HFFc6 (cell line): ENCODE measurements around the gene DCLK2. TPM values are rescaled to one million over a fixed set of nuclear protein-coding genes. Genes with fewer than 3 reads are reported as not detected.

Experiments
- DNase-seq: peaks from one replicate; pipeline ENCODE4 v3.0.0-alpha.2; 2018
- H3K27ac Mint-ChIP-seq: 2 replicates; pipeline ENCODE4 v1.8.0; 2020; ENCODE audit warnings: mild to moderate bottlenecking, mixed read lengths
- H3K27me3 Mint-ChIP-seq: 2 replicates; pipeline ENCODE4 v1.8.0; 2021; ENCODE audit warnings: mild to moderate bottlenecking, moderate library complexity, mixed read lengths; ENCODE audit not compliant: insufficient read depth
- H3K36me3 Mint-ChIP-seq: 2 replicates; pipeline ENCODE4 v1.8.0; 2021; ENCODE audit warnings: low read depth, mixed read lengths
- H3K4me1 Mint-ChIP-seq: 2 replicates; pipeline ENCODE4 v1.8.0; 2020; ENCODE audit warnings: low read depth, mixed read lengths
- H3K4me3 Mint-ChIP-seq: 2 replicates; pipeline ENCODE4 v1.8.0; 2020; ENCODE audit warnings: mild to moderate bottlenecking, moderate library complexity, mixed read lengths
- H3K9me3 Mint-ChIP-seq: 2 replicates; pipeline ENCODE4 v1.8.0; 2020; ENCODE audit warnings: mild to moderate bottlenecking, mixed read lengths
- total RNA-seq, 6 experiments: library from RNA; stranded (reverse); fragmentation: NEBNext Ultra II Directional; extraction: Animal tissue kit (Norgen Biotek cat#: 25700); gene quantifications; 2 replicates in 1 of 6; 3 replicates in 5 of 6; pipeline ENCODE4 v1.2.3, GENCODE V29; 2021
- TF ChIP-seq, protein P1 (sequence below): fragments of 200-600 bp; sonication (generic); IDR thresholded peaks from 2 replicates; pipeline ENCODE4 v1.5.0; 2021; ENCODE audit warnings: antibody characterized with exemption, mild to moderate bottlenecking

DCLK2 gene
- total RNA-seq, 6 experiments from 2014 or later = 36.7 to 53.7 (median 38.4) TPM

DNA sequence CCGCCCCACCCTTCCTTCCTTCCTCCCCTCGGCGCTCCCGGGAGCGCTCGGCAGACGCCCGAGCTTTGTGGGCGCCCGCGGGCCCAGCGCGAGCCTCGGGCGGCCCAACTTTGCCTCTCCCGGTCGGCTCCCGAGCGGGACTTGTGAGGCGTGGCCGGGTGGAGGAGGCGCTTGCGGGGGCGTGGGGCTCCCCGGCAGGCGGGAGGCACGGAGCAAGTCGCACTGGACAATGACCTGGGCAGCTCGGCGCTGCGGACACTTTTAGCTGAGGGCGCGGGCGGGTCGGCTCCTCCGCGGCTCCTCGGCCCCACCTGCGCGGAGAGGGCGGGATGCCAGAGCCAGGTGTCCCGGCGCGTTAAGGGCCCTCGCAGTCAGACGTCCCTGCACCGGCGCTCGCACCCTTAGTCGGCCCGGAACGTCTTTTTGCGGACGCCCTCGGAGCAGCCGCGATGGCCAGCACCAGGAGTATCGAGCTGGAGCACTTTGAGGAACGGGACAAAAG, 385 bp downstream of the DCLK2 start:
- Mint-ChIP-seq H3K4me3 (peak overlapping the region; percentile 89), H3K27me3 (no peaks in the 10 kb centered on the region), H3K4me1 (peaks cover 52% of the 10 kb centered on the region), H3K27ac (0 out of 2 replicates have a peak overlapping the region, but pooled peaks have one; percentile 16), H3K36me3 (peaks cover 50% of the 10 kb centered on the region), H3K9me3 (peaks cover 16% of the 10 kb centered on the region)
- DNase-seq = peak; percentile 56
- TF ChIP-seq, protein P1, sequence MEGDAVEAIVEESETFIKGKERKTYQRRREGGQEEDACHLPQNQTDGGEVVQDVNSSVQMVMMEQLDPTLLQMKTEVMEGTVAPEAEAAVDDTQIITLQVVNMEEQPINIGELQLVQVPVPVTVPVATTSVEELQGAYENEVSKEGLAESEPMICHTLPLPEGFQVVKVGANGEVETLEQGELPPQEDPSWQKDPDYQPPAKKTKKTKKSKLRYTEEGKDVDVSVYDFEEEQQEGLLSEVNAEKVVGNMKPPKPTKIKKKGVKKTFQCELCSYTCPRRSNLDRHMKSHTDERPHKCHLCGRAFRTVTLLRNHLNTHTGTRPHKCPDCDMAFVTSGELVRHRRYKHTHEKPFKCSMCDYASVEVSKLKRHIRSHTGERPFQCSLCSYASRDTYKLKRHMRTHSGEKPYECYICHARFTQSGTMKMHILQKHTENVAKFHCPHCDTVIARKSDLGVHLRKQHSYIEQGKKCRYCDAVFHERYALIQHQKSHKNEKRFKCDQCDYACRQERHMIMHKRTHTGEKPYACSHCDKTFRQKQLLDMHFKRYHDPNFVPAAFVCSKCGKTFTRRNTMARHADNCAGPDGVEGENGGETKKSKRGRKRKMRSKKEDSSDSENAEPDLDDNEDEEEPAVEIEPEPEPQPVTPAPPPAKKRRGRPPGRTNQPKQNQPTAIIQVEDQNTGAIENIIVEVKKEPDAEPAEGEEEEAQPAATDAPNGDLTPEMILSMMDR = no peak

DNA sequence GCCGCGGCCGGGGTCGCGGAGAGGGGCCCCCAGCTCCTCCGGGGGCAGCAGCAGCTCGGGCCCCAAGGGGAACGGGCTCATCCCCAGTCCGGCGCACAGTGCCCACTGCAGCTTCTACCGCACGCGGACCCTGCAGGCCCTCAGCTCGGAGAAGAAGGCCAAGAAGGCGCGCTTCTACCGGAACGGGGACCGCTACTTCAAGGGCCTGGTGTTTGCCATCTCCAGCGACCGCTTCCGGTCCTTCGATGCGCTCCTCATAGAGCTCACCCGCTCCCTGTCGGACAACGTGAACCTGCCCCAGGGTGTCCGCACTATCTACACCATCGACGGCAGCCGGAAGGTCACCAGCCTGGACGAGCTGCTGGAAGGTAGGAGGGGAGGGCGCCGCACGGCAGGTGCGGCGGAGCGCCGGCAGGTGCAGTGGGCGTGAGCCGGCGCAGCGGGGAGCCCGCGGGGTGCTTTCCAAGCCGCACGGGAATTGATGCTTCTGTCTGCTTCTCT, 886 bp downstream of the DCLK2 start:
- Mint-ChIP-seq H3K36me3 (peaks cover 55% of the 10 kb centered on the region), H3K27ac (peak overlapping the region; percentile 71), H3K27me3 (no peaks in the 10 kb centered on the region), H3K9me3 (peaks cover 16% of the 10 kb centered on the region), H3K4me3 (peak overlapping the region; percentile 89), H3K4me1 (peaks cover 52% of the 10 kb centered on the region)
- DNase-seq = peak; percentile 38
- TF ChIP-seq, protein P1 = peak; percentile 40; the same call in 1 of the 2 replicates

DNA sequence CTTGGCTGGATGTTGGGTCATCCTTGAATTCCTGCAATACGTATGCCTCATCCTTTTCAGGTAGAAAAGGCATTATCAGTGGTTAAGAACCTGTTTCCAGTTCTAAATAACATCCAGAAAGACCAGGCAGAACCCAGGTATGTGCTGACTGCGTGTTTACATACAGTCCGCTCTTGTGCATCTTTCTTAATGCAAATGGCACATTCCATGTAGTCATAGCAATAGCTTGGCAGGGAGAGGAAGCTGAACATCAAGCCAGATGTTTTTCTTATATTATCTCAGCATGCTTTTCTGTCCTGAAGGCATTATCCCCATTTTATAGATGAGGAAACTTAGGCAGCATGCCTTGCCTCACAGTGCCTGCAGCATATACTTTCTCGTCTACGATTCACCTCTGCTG, 2.1 kb downstream of the DCLK2 start:
- Mint-ChIP-seq H3K36me3 (peaks cover 60% of the 10 kb centered on the region), H3K4me3 (peak overlapping the region; percentile 89), H3K4me1 (peaks cover 61% of the 10 kb centered on the region), H3K27me3 (no peaks in the 10 kb centered on the region), H3K27ac (0 out of 2 replicates have a peak overlapping the region, but pooled peaks have one; percentile 4), H3K9me3 (peaks cover 16% of the 10 kb centered on the region)
- TF ChIP-seq, protein P1 = no peak
- no peak for DNase-seq

DNA sequence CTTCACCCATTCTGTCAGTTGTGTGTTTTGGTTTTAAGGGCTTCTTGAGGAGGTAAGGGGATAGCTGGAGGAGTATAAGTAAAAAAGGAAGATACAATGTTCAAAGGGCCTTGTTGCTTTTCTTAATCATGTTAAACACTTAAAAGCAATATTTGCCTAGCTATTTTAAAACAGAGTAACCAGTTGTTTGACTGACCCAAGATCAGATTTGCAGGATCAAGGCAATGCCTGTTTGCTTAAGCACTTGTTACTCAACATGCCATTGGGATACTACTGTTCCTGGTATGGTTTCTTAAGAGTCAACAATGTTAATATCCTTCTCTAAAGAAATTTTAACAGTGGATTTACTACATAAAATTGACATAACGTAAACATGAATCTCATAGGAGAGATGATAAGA, 2.6 kb downstream of the DCLK2 start:
- H3K4me3 Mint-ChIP-seq = peak overlapping the region; percentile 89
- H3K36me3 Mint-ChIP-seq = peaks cover 62% of the 10 kb centered on the region
- no peaks in the 10 kb centered on the region for H3K27me3 Mint-ChIP-seq
- DNase-seq = no peak
- peaks cover 16% of the 10 kb centered on the region for H3K9me3 Mint-ChIP-seq
- H3K27ac Mint-ChIP-seq = peak overlapping the region; percentile 4; the same call in 1 of the 2 replicates
- TF ChIP-seq, protein P1 = no peak
- peaks cover 65% of the 10 kb centered on the region for H3K4me1 Mint-ChIP-seq

DNA sequence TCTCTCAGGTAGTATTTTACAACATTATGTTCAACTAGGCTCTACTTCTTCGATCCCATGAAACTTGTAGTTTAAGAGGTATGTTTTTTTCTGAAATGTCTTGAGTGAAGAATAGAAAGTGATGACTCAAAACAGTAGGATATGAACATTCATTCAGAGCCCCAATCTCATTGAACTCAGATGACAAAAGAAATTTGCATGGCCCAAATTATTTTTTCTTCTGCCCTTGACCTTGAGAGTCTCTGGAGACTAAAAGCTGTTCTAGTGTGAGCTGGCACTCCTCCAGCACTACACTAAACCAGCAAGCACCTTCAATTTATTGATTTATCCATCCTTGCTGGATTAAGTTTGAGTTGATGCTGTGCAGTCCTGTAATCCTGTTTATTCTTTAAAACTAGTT, 4.0 kb downstream of the DCLK2 start:
- Mint-ChIP-seq H3K27me3 (no peaks in the 10 kb centered on the region), H3K36me3 (peaks cover 72% of the 10 kb centered on the region), H3K4me1 (peaks cover 63% of the 10 kb centered on the region), H3K27ac (peak overlapping the region; percentile 33), H3K9me3 (peaks cover 16% of the 10 kb centered on the region), H3K4me3 (peak overlapping the region; percentile 89)
- TF ChIP-seq, protein P1 = no peak
- DNase-seq = no peak
